Calu3 (cell line): ENCODE results near the gene SPATS2L. TPM values are rescaled to one million over a fixed set of nuclear protein-coding genes. Genes with fewer than 3 reads are reported as not detected.

Source experiments
- BruUV-seq: library from RNA; stranded (reverse); fragments of 400-500 nt; replicated peaks from 2 replicates; lab custom pipeline; 2021; lab: Mats Ljungman, UMichigan
- CTCF ChIA-PET: fragments of 300-600 bp; sonication (Branson Sonifier 250); formaldehyde crosslinking; loops from one replicate; lab custom pipeline; 2022; ENCODE audit warnings: antibody characterized with exemption; lab: Charles Lee
- DNase-seq: peaks from one replicate; pipeline ENCODE4 v3.0.0; 2022
- H3K27ac Mint-ChIP-seq: one replicate; pipeline ENCODE4 v1.8.0; 2022; ENCODE audit warnings: mixed read lengths; ENCODE audit not compliant: unreplicated experiment
- H3K27me3 Mint-ChIP-seq: one replicate; pipeline ENCODE4 v1.8.0; 2022; ENCODE audit warnings: mixed read lengths; ENCODE audit not compliant: unreplicated experiment
- H3K36me3 Mint-ChIP-seq: one replicate; pipeline ENCODE4 v1.8.0; 2022; ENCODE audit warnings: mild to moderate bottlenecking, moderate library complexity, mixed read lengths; ENCODE audit not compliant: insufficient read depth, unreplicated experiment
- H3K4me1 Mint-ChIP-seq: one replicate; pipeline ENCODE4 v1.8.0; 2022; ENCODE audit warnings: mild to moderate bottlenecking, low read depth, mixed read lengths; ENCODE audit not compliant: unreplicated experiment
- H3K4me3 Mint-ChIP-seq: one replicate; pipeline ENCODE4 v1.8.0; 2022; ENCODE audit warnings: mild to moderate bottlenecking, low read depth, moderate library complexity, mixed read lengths; ENCODE audit not compliant: unreplicated experiment
- H3K9me3 Mint-ChIP-seq: one replicate; pipeline ENCODE4 v1.8.0; 2022; ENCODE audit warnings: low read depth, mixed read lengths; ENCODE audit not compliant: unreplicated experiment
- CTCF ChIP-seq: fragments of 200-600 bp; IDR thresholded peaks from one replicate; pipeline ENCODE4 v1.8.0; 2022; ENCODE audit warnings: antibody characterized with exemption; ENCODE audit not compliant: unreplicated experiment
- intact Hi-C: fragments of 100-400 bp; cut with micrococcal nuclease; formaldehyde crosslinking; loops from one replicate; pipeline ENCODE4 v1.10.0; 2022; ENCODE audit not compliant: unreplicated experiment
- total RNA-seq: library from RNA; stranded (reverse); gene quantifications from 2 replicates; pipeline ENCODE4 v1.2.3, GENCODE V29; 2022

SPATS2L gene
- total RNA-seq, 1 experiment from 2014 or later = 378 TPM

GRCh38 chr2:200444530-200444929 is 138.0 kb downstream of the SPATS2L start:
- H3K4me3 Mint-ChIP-seq = no peak overlapping the region
- no TSS peak for BruUV-seq
- no peaks in the 10 kb centered on the region for H3K27me3 Mint-ChIP-seq
- H3K36me3 Mint-ChIP-seq = peaks cover 77% of the 10 kb centered on the region
- CTCF ChIA-PET = no interaction called here
- intact Hi-C loops = no loop called here
- peak overlapping the region; percentile 23 for H3K27ac Mint-ChIP-seq
- peaks cover 17% of the 10 kb centered on the region for H3K4me1 Mint-ChIP-seq
- no peak for TF ChIP-seq CTCF
- no peaks in the 10 kb centered on the region for H3K9me3 Mint-ChIP-seq
- no peak for DNase-seq

GRCh38 chr2:200445284-200445683 is 138.8 kb downstream of the SPATS2L start:
- no peak for TF ChIP-seq CTCF
- CTCF ChIA-PET = no interaction called here
- Mint-ChIP-seq H3K27ac (peak overlapping the region; percentile 21), H3K9me3 (no peaks in the 10 kb centered on the region), H3K36me3 (peaks cover 73% of the 10 kb centered on the region), H3K4me3 (no peak overlapping the region), H3K4me1 (peaks cover 14% of the 10 kb centered on the region), H3K27me3 (no peaks in the 10 kb centered on the region)
- no TSS peak for BruUV-seq
- intact Hi-C loops = no loop called here
- no peak for DNase-seq

- intact Hi-C loops = no loop called here
- H3K36me3 Mint-ChIP-seq = peaks cover 76% of the 10 kb centered on the region
These were observed 140.1 kb downstream of the SPATS2L start for GRCh38 chr2:200446612-200447011.

GRCh38 chr2:200447139-200447855 is 140.8 kb downstream of the SPATS2L start:
- CTCF ChIA-PET = no interaction called here
- H3K36me3 Mint-ChIP-seq = peaks cover 77% of the 10 kb centered on the region

More at GRCh38 chr2:200446612-200447011, 140.1 kb downstream of the SPATS2L start:
- Mint-ChIP-seq H3K9me3 (no peaks in the 10 kb centered on the region), H3K4me3 (no peak overlapping the region), H3K27ac (no peak overlapping the region), H3K27me3 (no peaks in the 10 kb centered on the region), H3K4me1 (peaks cover 3% of the 10 kb centered on the region)
- BruUV-seq = no TSS peak
- CTCF ChIA-PET = no interaction called here
- TF ChIP-seq CTCF = no peak
- no peak for DNase-seq

More at GRCh38 chr2:200447139-200447855, 140.8 kb downstream of the SPATS2L start:
- Mint-ChIP-seq H3K9me3 (no peaks in the 10 kb centered on the region), H3K27me3 (no peaks in the 10 kb centered on the region), H3K27ac (no peak overlapping the region), H3K4me3 (no peak overlapping the region), H3K4me1 (no peaks in the 10 kb centered on the region)
- no peak for DNase-seq
- intact Hi-C loops = no loop called here
- BruUV-seq = no TSS peak
- TF ChIP-seq CTCF = no peak
